Measurements from ENCODE around the gene KCNJ6.

Gene KCNJ6

DNA sequence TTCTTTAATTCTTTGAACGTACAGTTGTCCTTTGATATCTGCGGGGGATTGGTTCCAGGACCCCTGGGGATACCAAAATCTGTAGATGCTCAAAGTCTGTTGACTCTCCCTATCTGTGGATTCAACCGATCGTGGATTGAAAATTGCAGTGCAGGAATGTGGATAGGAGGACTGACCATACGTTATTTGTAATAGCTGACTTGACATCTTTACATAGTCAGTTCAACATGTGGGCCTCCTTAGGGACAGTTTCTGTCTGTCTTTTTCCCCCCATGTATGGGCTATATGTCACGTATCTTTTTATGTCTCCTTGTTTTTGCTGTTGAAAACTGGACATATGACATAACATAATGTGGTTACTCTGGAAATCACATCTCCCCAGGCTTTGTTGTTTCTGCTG lies 344.8 kb downstream of the KCNJ6 start:
- DNase-seq (ENCODE audit: low read depth): no peak

DNA sequence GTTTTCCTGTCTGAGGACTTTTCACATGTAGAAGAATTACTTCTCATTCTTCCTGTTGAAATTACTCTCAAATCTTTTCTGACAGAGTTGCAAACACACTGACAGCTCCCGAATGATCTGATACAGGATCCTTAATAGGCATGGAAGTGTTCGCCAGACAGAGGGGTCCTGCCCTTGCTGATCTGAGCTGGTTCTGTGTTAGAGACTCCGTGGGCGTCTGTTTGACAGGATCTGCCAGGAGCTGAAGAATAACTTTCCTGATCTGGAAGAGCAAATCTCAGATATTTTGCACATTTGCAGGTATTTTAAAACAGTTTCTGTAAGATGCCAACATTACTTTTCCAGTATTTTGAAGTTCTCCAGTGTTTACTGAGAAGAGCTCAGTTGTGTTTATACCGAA lies 347.3 kb downstream of the KCNJ6 start:
- DNase-seq (ENCODE audit: low read depth): no peak

DNA sequence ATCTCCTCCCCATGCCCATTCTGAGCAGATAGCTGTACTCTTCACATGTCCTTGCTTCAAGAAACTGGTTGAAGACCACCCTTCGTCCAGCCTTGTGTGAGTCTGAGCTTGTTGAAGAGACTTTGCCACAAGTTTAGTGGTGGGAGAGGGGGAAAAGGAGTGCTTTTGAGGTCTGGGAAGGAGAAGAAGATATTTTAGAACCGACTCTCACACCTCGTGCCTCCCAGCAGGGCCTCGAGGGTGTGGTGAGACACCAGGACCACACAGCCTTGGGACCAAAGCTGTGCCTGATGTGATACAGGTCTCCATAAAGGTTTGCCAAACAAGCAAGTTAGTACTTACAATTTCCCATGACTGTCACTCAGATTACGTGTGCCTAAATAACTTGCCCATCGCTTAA lies 347.8 kb downstream of the KCNJ6 start:
- DNase-seq (ENCODE audit: low read depth): no peak

DNA sequence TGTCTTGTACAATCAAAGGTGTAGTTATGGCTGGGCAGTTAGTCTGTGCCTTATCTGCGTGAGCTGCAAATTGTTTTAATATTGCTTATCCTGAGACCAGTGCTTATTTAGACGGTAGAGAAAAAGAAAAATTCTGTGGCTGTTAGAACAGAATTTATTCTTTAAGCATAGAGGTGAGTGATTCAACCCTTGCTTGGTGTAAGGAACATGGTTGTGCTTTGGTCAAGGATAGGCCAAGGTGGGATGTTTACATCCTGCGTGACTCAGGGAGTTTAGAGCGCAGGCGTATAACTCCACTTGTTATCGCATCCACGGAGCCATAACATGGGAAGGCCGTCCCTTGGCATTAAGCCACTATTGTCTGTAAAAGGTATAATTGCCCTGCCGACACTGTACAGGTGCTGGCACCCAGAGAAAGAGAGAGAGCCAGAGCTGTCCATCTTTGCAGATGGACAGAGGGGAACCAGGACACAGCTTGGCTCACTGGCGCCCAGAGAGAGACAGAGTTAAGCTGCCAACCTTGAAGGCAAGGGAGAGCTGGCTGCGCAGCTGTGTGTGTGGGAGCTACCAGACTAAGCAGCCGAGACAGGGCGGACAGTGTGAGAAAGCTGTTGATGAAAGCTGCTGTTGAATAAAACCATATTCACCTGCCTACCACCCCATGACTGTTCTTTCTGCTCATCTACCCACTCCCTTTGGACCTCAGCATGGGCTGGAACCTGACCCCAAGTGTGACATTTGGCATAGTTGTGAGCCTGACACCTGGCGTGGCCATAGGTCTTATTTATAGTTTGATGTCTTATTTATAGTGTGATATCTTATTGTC lies 349.3 kb downstream of the KCNJ6 start:
- no peak for DNase-seq (ENCODE audit: low read depth)

DNA sequence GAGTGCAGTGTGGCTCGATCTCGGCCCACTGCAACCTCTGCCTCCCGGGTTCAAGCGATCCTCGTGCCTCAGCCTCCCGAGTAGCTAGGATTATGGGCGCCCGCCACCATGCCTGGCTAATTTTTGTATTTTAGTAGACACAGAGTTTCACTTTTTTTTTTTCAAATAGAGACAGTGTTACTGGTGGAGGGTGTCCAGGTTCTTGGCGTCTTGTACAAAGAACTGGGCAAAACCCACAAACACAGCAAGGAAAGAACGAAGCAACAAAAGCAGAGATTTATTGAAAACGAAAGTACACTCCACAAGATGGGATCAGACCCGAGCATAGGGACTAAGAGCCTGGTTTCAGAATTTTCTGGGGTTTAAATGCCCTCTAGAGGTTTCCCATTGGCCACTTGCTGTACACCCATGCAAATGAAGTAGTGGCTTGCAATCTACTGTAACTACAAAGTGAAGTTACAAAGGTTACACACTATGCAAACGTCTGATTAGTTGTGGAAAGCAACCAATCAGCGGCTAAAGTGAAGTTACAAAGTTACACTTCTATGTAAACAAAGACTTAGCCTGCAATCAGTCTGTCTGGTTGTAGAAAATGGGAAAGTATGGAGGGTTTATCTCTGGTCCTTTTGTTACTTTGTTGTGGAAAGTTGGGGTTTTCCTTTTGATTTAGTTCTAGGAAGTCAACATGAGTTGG lies 350.6 kb downstream of the KCNJ6 start:
- no peak for DNase-seq (ENCODE audit: low read depth)

DNA sequence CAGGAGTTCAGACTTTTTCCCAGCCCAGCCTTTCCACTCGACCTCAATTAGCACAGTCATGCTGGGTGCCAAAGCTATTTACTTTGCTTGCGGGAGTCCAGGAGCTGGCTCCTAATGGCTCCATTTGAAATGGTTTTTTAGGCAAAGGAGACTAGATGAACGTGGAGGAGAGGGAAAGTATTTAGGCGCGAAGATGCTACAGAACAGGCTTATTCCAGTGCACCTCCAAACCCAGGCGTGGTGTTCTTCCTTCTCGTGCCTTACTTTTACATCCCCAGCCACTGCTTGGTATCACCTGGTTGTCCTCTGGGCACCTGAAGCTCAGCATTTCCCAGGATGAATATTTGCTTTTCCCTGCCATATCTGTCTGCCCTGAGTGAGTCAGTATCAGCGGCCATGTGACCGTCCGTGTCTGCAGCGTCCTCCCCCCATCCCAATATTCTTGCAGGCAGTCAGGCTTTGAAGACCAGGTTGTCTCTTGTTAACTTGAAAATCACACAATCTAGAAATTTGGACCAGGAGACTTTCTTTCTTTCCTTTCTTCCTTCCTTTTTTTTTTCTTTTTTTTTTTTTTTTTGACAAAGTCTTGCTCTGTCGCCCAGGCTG lies 351.2 kb downstream of the KCNJ6 start:
- DNase-seq (ENCODE audit: low read depth): no peak

DNA sequence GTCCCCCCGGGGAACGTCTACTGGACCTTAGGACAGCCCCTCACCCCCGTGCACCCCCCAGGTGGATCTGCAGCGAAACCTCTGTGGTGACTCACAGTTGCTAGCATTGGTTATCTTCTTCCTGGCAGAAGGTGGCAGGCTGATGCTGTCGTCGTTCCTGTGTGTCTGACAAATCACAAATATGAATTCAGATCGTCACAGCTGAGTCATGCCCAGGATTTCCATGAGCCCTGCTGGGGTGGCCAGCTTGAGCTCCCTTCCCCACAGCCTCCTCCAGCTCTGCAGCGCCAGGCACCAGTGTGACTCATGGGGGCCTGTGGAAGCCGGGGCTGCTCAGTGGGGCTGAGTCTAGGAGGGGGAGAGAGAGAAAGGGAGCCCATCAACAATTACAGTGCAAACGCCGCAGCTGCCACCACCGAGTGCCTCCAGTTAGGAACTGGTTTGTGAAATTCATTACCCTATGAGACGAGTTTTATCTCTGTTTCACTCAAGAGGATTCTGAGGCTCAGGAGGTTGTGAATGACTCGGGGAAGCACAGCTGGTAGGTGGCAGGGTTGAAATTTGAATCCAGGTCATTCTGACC lies 351.8 kb downstream of the KCNJ6 start:
- peak; percentile 98 for DNase-seq (ENCODE audit: low read depth)

DNA sequence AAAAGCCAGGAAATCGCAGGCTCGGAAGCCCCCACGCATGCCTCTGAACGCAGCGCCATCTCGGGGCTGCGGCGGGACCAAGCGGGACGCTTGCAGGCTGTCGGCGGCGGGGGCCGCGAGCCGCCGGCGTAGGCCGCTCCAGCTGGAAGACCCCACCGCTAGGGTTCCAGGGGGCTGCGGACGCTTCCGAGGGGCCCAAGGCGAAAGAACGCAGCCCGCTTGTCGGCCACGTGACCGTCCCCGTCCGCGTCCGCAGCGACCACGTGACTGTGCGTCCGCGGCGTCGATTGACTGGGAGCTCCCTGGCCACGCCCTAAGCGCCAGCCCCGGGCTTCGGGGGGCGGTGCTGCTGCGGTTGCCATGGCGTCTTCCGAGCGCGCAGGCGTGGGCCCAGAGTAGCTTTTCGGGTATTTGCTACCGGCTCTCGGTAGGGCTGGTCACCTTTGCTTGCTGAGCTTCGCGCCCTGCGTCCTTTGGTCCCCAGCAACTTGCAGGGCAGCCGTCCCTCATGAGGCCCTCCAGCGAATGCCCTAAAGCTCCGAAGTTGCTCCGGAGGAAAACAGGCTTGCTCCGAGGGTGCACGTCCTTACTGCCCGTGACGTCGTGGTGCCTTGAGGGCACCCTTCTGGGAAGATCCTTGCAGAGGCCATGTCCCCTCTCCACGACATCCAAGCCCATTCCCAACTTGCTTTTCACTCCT lies 352.5 kb downstream of the KCNJ6 start:
- DNase-seq (ENCODE audit: low read depth): peak; percentile 79

DNA sequence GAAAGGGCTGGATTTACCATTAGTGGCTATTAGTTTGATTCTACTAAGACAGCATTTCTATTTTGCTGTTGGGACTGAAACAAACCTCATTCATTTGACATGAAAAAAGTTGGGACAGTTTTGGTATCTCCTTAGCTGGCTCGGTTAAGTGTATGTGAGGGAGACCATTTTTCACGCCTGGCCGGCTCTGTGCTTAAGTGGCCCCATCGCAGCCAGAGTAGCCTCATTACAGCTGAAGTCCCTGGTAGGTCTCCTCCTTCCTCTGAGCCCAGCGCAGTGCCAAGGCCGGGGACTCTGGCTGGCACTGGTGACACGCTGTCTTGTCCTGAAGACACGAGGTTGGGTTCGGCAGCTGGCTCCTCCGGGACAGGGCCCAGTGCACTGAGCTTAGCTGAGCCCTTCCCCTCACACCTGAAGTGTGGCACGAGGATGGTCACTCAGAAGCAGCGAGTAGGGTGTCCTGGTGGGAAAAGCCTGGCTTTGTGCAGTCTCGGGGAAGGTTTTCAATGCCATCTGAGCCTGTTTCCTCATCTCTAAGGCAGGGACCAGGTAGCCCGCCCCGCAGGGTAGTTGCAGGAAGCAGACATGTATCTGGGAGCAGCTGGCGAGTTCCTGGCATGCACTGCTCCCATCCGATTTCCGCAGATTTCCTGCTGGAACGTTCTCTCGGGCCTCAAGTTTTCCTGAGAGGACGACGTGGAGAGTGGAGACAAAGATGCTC lies 353.2 kb downstream of the KCNJ6 start:
- no peak for DNase-seq (ENCODE audit: low read depth)

DNA sequence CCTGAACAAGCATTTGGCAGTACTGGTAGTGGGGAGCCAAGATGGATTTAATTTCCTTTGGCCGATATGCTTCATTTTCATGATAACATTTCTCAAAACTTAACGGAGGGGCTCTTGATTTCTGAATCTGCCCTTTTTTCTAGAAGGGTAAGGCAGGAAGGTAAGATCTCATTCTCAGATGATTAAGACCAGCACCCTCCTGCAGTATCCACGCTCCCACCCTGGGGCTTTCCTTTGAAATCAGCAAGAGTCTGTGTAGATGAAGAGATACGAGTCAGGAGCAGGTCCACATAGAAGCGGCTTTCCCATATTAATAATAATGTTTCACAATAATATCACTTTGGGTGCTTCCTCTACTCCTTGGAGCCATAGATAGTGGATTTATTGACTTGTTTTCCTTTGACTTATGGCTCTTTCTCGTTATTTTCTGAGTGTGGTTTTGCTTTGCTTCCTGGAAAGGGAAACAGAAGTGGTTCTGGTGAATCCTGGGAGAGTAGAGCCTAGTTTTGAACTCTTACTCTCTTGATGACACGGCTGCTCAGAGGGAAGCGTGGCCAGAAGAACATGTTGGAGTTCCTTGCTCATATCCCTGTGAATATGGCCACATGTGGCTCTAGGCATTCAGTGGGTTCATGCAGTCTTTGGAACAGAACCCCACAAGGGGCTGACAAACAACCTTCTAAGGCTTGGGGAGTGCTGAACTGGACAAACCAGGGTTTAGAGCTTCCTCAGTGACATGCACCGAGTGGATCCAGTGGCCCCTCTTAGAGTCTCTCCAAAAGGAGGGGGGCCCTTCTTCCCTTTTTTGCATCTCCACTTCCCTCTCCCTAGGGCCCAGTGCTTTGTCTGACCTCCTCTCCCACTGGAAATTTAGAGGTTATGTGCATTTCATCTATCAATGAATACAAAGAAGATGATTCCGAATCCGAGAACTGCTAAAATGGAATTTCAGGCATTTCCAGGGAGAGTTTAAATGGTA lies 354.0 kb downstream of the KCNJ6 start:
- no peak for DNase-seq (ENCODE audit: low read depth)

DNA sequence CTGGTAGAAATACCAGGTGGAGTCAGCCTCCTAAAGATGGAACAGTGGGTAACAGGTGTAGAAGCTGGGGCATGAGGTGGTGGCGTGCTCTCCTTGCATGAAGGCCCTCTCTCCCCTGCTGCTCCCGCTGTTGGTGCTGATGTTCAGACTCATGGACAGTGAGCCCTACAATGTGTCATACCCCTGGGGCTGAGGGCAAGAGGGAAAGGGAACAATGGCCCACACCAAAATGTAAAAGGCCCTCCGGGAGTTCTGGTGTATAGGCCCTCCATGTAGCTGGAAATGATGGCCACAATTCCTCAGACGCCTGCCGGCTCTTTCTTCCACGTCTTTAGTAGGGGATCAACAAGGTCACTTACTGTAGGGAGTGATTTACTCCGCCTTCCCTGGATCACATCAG lies 354.8 kb downstream of the KCNJ6 start:
- DNase-seq (ENCODE audit: low read depth): no peak

DNA sequence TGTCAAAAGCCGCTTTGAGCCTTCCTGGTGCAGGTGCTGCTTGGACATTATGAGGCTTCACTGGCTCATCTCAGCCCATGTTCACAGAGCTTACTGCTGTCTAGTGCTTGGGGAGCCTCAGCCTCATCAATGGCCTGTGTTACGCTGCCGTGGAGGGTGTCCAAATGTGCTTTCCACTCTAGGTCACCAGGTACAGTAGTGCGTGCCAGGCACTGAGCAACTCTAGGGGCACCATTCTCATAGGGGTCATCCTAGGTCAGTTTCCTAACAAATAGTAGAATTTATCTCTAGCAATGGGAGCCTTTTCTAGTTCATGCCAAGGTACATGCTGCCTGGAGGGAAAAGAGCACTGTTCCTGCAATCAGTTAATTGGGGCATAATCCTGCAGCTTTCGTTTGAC lies 355.9 kb downstream of the KCNJ6 start:
- DNase-seq (ENCODE audit: low read depth): no peak

DNA sequence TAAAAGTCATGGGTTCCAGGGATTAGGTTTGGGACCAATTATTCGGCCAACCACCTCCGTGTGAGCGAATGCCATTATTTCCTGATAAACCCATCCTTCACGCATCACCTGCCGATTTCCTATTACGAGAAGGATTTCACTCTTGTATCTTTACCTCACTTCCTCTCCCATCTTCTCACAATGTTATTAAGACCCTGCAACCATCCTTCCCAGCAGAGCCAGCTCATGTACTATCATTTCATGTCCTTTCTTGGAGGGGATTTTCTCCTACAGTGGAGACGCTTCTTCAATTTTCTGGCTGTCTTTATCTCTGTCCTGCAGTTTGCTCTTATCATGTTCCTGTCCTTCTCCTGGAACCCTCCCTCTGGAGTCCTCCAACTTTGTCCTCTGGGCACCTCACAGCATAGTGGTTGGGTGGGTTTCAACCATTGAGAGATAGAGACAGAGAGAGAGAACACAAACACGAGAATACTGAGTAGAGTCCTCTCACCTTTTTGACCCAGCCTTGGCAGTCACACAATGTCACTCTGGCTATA lies 357.5 kb downstream of the KCNJ6 start:
- DNase-seq (ENCODE audit: low read depth): no peak

All from HS-27A (cell line).